ENCODE measurements around the gene PAX7. TPM values are rescaled to one million over a fixed set of nuclear protein-coding genes. Genes with fewer than 3 reads are reported as not detected.
A peak's percentile ranks its signal among the peaks of the same experiment; 100 is the strongest.

The PAX7 gene
- total and polyA plus RNA-seq, 4 donors, result 0.03 TPM; not detected in 3

GRCh38 chr1:18792747-18793146, 162.1 kb downstream of the PAX7 start:
- Histone ChIP-seq H3K9me3 (ENCODE audit: control insufficient read depth in 4 of 4, insufficient read depth in 3 of 4, low read length in 3 of 4) (peaks cover 0 to 13% (median 0%) of the 10 kb centered on the region in 4 donors), H3K4me1 (ENCODE audit: control insufficient read depth in 5 of 5, insufficient read depth in 5 of 5, low read length in 5 of 5) (peaks cover 0 to 3% (median 0%) of the 10 kb centered on the region in 5 donors), H3K9ac (ENCODE audit: insufficient read depth in 1 of 2, low read length in 2 of 2) (no peak overlapping the region), H3K27me3 (ENCODE audit: control insufficient read depth in 3 of 3, insufficient read depth in 3 of 3, low read length in 2 of 3) (peaks cover 0 to 14% (median 7%) of the 10 kb centered on the region in 3 donors), H3K36me3 (ENCODE audit: control insufficient read depth in 4 of 4, insufficient read depth in 4 of 4, low read length in 4 of 4) (no peaks in the 10 kb centered on the region), H3K4me3 (no peak overlapping the region), H3K27ac (ENCODE audit: low read depth in 1 of 2, low read length in 1 of 2) (no peak overlapping the region)
- DNase-seq (no peak), ATAC-seq (ENCODE audit: insufficient read depth, low FRiP score) (no peak)
- WGBS, 2 donors, result 67 to 73% methylated on average over 3 of the region's 3 CpGs
- TF ChIP-seq CTCF (IDR thresholded peaks at IDR 0.05; ENCODE audit: control extremely low read depth, extremely low read depth), result no peak

- Histone ChIP-seq H3K27ac (ENCODE audit: low read depth in 1 of 2, low read length in 1 of 2) (no peak overlapping the region), H3K27me3 (ENCODE audit: control insufficient read depth in 3 of 3, insufficient read depth in 3 of 3, low read length in 2 of 3) (peaks cover 0 to 12% (median 7%) of the 10 kb centered on the region in 3 donors), H3K4me3 (no peak overlapping the region), H3K36me3 (ENCODE audit: control insufficient read depth in 4 of 4, insufficient read depth in 4 of 4, low read length in 4 of 4) (no peaks in the 10 kb centered on the region), H3K9ac (ENCODE audit: insufficient read depth in 1 of 2, low read length in 2 of 2) (no peak overlapping the region), H3K9me3 (ENCODE audit: control insufficient read depth in 4 of 4, insufficient read depth in 3 of 4, low read length in 3 of 4) (peaks cover 0 to 13% (median 0%) of the 10 kb centered on the region in 4 donors), H3K4me1 (ENCODE audit: control insufficient read depth in 5 of 5, insufficient read depth in 5 of 5, low read length in 5 of 5) (peaks cover 0 to 3% (median 0%) of the 10 kb centered on the region in 5 donors)
- WGBS, 2 donors, result 77 to 83% methylated on average over 10 of the region's 10 CpGs
- no peak for DNase-seq
- ATAC-seq (ENCODE audit: insufficient read depth, low FRiP score), result no peak
- no peak for TF ChIP-seq CTCF (IDR thresholded peaks at IDR 0.05; ENCODE audit: control extremely low read depth, extremely low read depth)
These were observed 162.5 kb downstream of the PAX7 start for GRCh38 chr1:18793164-18793563.

- Histone ChIP-seq H3K9ac (ENCODE audit: insufficient read depth in 1 of 2, low read length in 2 of 2) (no peak overlapping the region), H3K9me3 (ENCODE audit: control insufficient read depth in 4 of 4, insufficient read depth in 3 of 4, low read length in 3 of 4) (peaks cover 0 to 13% (median 0%) of the 10 kb centered on the region in 4 donors), H3K27ac (ENCODE audit: low read depth in 1 of 2, low read length in 1 of 2) (no peak overlapping the region), H3K4me1 (ENCODE audit: control insufficient read depth in 5 of 5, insufficient read depth in 5 of 5, low read length in 5 of 5) (peaks cover 0 to 7% (median 0%) of the 10 kb centered on the region in 5 donors), H3K4me3 (no peak overlapping the region), H3K36me3 (ENCODE audit: control insufficient read depth in 4 of 4, insufficient read depth in 4 of 4, low read length in 4 of 4) (no peaks in the 10 kb centered on the region), H3K27me3 (ENCODE audit: control insufficient read depth in 3 of 3, insufficient read depth in 3 of 3, low read length in 2 of 3) (peaks cover 0 to 12% (median 7%) of the 10 kb centered on the region in 3 donors)
- 39 to 60% methylated on average over 10 of the region's 10 CpGs for WGBS, 2 donors
- no peak for TF ChIP-seq CTCF (IDR thresholded peaks at IDR 0.05; ENCODE audit: control extremely low read depth, extremely low read depth)
- DNase-seq (peak in 1 of 3 donors; percentile 67), ATAC-seq (ENCODE audit: insufficient read depth, low FRiP score) (no peak)
These were observed 163.4 kb downstream of the PAX7 start for GRCh38 chr1:18794051-18794450.

GRCh38 chr1:18794561-18794960, 163.9 kb downstream of the PAX7 start:
- Histone ChIP-seq H3K4me3 (no peak overlapping the region), H3K27me3 (ENCODE audit: control insufficient read depth in 3 of 3, insufficient read depth in 3 of 3, low read length in 2 of 3) (peaks cover 0 to 12% (median 7%) of the 10 kb centered on the region in 3 donors), H3K27ac (ENCODE audit: low read depth in 1 of 2, low read length in 1 of 2) (no peak overlapping the region), H3K9me3 (ENCODE audit: control insufficient read depth in 4 of 4, insufficient read depth in 3 of 4, low read length in 3 of 4) (peaks cover 0 to 13% (median 0%) of the 10 kb centered on the region in 4 donors), H3K9ac (ENCODE audit: insufficient read depth in 1 of 2, low read length in 2 of 2) (no peak overlapping the region), H3K36me3 (ENCODE audit: control insufficient read depth in 4 of 4, insufficient read depth in 4 of 4, low read length in 4 of 4) (no peaks in the 10 kb centered on the region), H3K4me1 (ENCODE audit: control insufficient read depth in 5 of 5, insufficient read depth in 5 of 5, low read length in 5 of 5) (peaks cover 0 to 13% (median 0%) of the 10 kb centered on the region in 5 donors)
- no peak for TF ChIP-seq CTCF (IDR thresholded peaks at IDR 0.05; ENCODE audit: control extremely low read depth, extremely low read depth)
- ATAC-seq (ENCODE audit: insufficient read depth, low FRiP score), result no peak
- WGBS, 2 donors, result 32 to 39% methylated on average over 5 of the region's 5 CpGs
- DNase-seq, result no peak
